ENCODE data around the gene WDR82. TPM values are rescaled to one million over a fixed set of nuclear protein-coding genes. Genes with fewer than 3 reads are reported as not detected.

Gene WDR82
- total and polyA plus RNA-seq, 2 of the 8 experiments (the other 6 are each of a cell fraction or from before 2014, with no cell fraction given) = 33.5 to 82.7 TPM

DNA sequence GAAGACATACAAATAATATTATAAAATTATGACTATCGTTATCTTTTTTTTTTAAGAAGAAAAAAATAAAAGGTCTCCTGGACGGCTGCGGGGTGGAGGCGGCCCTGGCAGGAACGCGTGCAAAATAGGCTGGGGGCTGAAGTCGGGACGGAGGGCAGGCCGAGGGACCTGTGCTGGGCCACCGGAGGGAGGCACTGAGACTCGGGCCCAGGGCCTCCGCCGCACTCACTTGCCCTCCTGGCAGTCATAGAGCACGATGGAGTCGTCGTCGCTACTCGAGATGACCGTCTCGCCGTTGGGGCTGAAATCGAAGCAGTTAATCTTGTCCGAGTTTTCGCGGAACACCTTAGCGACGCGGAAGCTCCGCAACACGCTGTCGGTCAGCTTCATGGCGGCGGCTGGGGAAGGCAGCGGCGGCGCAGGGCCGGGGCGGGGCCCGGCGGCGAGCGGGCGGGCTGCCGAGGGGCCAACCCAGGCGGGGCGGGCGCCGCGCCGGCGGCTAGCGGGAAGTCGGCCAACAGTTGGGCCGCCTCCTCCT, 408 bp downstream of the WDR82 start:
- 0 out of 2 replicates have a peak overlapping the region, but pooled peaks have one; percentile 82 for H2AK5ac ChIP-seq (ENCODE audit: low read depth, low read length)
- FAIRE-seq (no peak), DNase-seq (ENCODE audit: low read depth in 1 of 2, low spot score in 2 of 2) (peak in 1 of 2 experiments; percentile 86)
- H2BK5ac ChIP-seq (ENCODE audit: low read depth, low read length) = peak overlapping the region; percentile 98
- H2AFZ ChIP-seq (ENCODE audit: low read length) = 0 out of 2 replicates have a peak overlapping the region, but pooled peaks have one; percentile 90
- POLR2A ChIA-PET (ENCODE audit: partially characterized antibody) = interaction anchor here (0.7 to 5.1 kb wide), 38 partner anchors 11 to 437 kb away, joined by 3 to 76 read pairs (median 4); partner anchors contain the start of genes ALAS1, GLYCTK, PPM1M and TWF2
- peak overlapping the region; percentile 98 to 99 (median 98) for H3K9ac ChIP-seq (replicated peaks in 1 of 4; ENCODE audit: extremely low read depth in 1 of 4, low read depth in 3 of 4, low read length in 3 of 4)
- WGBS, 2 experiments (ENCODE audit: extremely low coverage in 1 of 2, insufficient coverage in 1 of 2, insufficient read length in 1 of 2, insufficient replicate concordance in 2 of 2, low coverage in 1 of 2, low lambda C conversion rate in 2 of 2, missing lambda C conversion rate in 1 of 2) = 2% methylated on average over 23 of the region's 54 CpGs; no CpG with 5 or more reads in 1 of the 2 experiments
- no peaks in the 10 kb centered on the region for H3K27me3 ChIP-seq (replicated peaks in 1 of 4; ENCODE audit: control insufficient read depth in 3 of 4, extremely low read depth in 1 of 4, insufficient read depth in 3 of 4, low read length in 3 of 4)
- H3K4me2 ChIP-seq (ENCODE audit: insufficient read depth in 1 of 2, low read depth in 2 of 2, low read length in 2 of 2) = peak overlapping the region; percentile 84 to 90
- H3K56ac ChIP-seq (replicated peaks; ENCODE audit: insufficient read length, low read depth, low read length) = peak overlapping the region; percentile 79
- H3K4me1 ChIP-seq (replicated peaks in 1 of 4; ENCODE audit: control insufficient read depth in 3 of 4, insufficient read depth in 4 of 4, low read length in 3 of 4) = peaks cover 0 to 3% (median under 1%) of the 10 kb centered on the region in 4 experiments; a peak in 3 of 7 replicates
- no peak overlapping the region for H3K14ac ChIP-seq (ENCODE audit: insufficient read length)
- no peak overlapping the region for H3K4ac ChIP-seq (replicated peaks; ENCODE audit: insufficient read length, low read depth, low read length)
- peak overlapping the region; percentile 97 for H4K5ac ChIP-seq (ENCODE audit: insufficient read length, low read depth, low read length)
- H3K23me2 ChIP-seq (ENCODE audit: low read depth, low read length) = peaks cover 10% of the 10 kb centered on the region
- CTCF ChIA-PET (ENCODE audit: partially characterized antibody) = interaction anchor here (0.5 to 6.1 kb wide), 18 partner anchors 10 to 270 kb away, joined by 3 to 34 read pairs (median 4); partner anchors contain the start of genes GLYCTK and PPM1M
- peaks cover 0 to 5% (median under 1%) of the 10 kb centered on the region in 4 experiments; a peak in 2 of 8 replicates for H3K36me3 ChIP-seq (ENCODE audit: control insufficient read depth in 2 of 4, insufficient read depth in 4 of 4, low read length in 3 of 4)
- H4K91ac ChIP-seq (replicated peaks; ENCODE audit: insufficient read length, low read length) = peak overlapping the region; percentile 94
- H4K20me1 ChIP-seq (replicated peaks in 1 of 2; ENCODE audit: control insufficient read depth in 1 of 2, insufficient read depth in 2 of 2, low read length in 2 of 2) = peaks cover 11 to 12% of the 10 kb centered on the region in 2 experiments
- peak overlapping the region; percentile 92 for H2BK12ac ChIP-seq (ENCODE audit: low read depth, low read length)
- H2BK15ac ChIP-seq (ENCODE audit: low read length) = no peak overlapping the region; the same call in 1 of the 2 replicates
- H3K23ac ChIP-seq (ENCODE audit: insufficient read length) = no peak overlapping the region
- peak overlapping the region; percentile 98 for H3K27ac ChIP-seq (ENCODE audit: low read depth, low read length)
- H4K8ac ChIP-seq (ENCODE audit: extremely low read depth, insufficient read depth, low read length) = peak overlapping the region; percentile 100
- H3K18ac ChIP-seq (ENCODE audit: extremely low read depth, low read length) = peak overlapping the region; percentile 97
- peaks cover 37 to 51% of the 10 kb centered on the region in 2 experiments for H3K79me2 ChIP-seq (ENCODE audit: control insufficient read depth in 1 of 2, insufficient read depth in 2 of 2, low read length in 2 of 2)
- no peak overlapping the region for H2BK20ac ChIP-seq (ENCODE audit: low read length)
- no peak overlapping the region for H2BK120ac ChIP-seq (replicated peaks; ENCODE audit: low read depth, low read length)
- no peaks in the 10 kb centered on the region; the same call in 1 of the 2 replicates for H3K79me1 ChIP-seq (ENCODE audit: low read depth, low read length)
- no peaks in the 10 kb centered on the region for H3K9me3 ChIP-seq (ENCODE audit: insufficient read depth in 2 of 2, low read depth in 1 of 2, low read length in 1 of 2)
- H3K4me3 ChIP-seq (ENCODE audit: extremely low read depth in 1 of 4, insufficient read depth in 2 of 4, low read depth in 3 of 4, low read length in 4 of 4) = peak overlapping the region; percentile 94 to 99 (median 97)
- TF ChIP-seq, protein P1, sequence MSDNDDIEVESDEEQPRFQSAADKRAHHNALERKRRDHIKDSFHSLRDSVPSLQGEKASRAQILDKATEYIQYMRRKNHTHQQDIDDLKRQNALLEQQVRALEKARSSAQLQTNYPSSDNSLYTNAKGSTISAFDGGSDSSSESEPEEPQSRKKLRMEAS (IDR thresholded peaks at IDR 0.05) = peak; percentile 9; the same call in 1 of the 2 replicates
- TF ChIP-seq SP4 (IDR thresholded peaks at IDR 0.05; ENCODE audit: low read length) = no peak
- no peak for TF ChIP-seq TCF12 (IDR thresholded peaks at IDR 0.05; ENCODE audit: low read depth, low read length)
- TF ChIP-seq SAP30 (IDR thresholded peaks at IDR 0.05; ENCODE audit: insufficient read depth, insufficient replicate concordance, low read length) = no peak
- no peak for TF ChIP-seq JUN (IDR thresholded peaks at IDR 0.05; ENCODE audit: low read depth, low read length)
- no peak for TF ChIP-seq CBX5 (IDR thresholded peaks at IDR 0.05; ENCODE audit: low read depth, low read length)
- TF ChIP-seq, protein P2, sequence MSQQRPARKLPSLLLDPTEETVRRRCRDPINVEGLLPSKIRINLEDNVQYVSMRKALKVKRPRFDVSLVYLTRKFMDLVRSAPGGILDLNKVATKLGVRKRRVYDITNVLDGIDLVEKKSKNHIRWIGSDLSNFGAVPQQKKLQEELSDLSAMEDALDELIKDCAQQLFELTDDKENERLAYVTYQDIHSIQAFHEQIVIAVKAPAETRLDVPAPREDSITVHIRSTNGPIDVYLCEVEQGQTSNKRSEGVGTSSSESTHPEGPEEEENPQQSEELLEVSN (IDR thresholded peaks at IDR 0.05) = no peak
- no peak for TF ChIP-seq FOSL1 (IDR thresholded peaks at IDR 0.05; ENCODE audit: insufficient read depth, low read depth, low read length)
- no peak for TF ChIP-seq SIRT6 (IDR thresholded peaks at IDR 0.05; ENCODE audit: low read length)
- no peak for TF ChIP-seq RXRA (IDR thresholded peaks at IDR 0.05; ENCODE audit: insufficient read depth, low read depth, low read length)
- no peak for TF ChIP-seq CREB1 (IDR thresholded peaks at IDR 0.05)
- peak; percentile 13 for TF ChIP-seq KDM4A (IDR thresholded peaks at IDR 0.05; ENCODE audit: low read depth, low read length, severe bottlenecking)
